Raji (cell line): ENCODE results near the gene CCDC73.

Experiments used
- POLR2A ChIP-seq: IDR thresholded peaks from 2 replicates; pipeline ENCODE4 v1.6.1; 2011; ENCODE audit warnings: low read depth, low read length, control low read depth; ENCODE audit not compliant: insufficient read depth

Gene CCDC73

GRCh38 chr11:32794439-32794838 lies at the start of gene CCDC73:
TSS of gene CCDC73 (minus strand) at chr11:32794662. CDS start at chr11:32760243, 34,419 bp downstream.
- TF ChIP-seq POLR2A, result no peak

- no peak for TF ChIP-seq POLR2A
These were observed 49.1 kb upstream of the CCDC73 start for GRCh38 chr11:32843544-32843943.

DNA sequence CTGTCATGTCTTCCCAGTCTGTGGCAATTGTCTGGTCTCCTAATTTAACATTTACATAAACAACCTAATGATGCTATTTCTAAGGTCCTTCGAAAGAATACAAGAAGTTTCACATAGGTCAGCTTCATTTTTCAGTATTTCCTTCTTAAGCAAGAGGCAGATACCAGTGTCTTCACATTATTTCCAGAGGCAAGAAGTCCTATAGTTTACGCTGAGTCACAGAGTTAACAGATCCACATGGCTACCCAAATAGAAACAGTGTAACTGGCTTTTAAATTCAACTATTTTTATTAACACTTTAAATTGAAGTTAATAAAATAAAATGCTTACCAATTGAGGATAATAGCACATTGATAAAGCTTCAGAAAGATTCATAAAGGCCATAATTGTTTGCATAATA lies 46.1 kb upstream of the CCDC73 start:
- TF ChIP-seq POLR2A, result no peak

- no peak for TF ChIP-seq POLR2A
These were observed 44.8 kb upstream of the CCDC73 start for GRCh38 chr11:32839308-32839707.

GRCh38 chr11:32838505-32839274 lies 44.2 kb upstream of the CCDC73 start:
- no peak for TF ChIP-seq POLR2A

- TF ChIP-seq POLR2A, result no peak
These were observed 42.5 kb upstream of the CCDC73 start for GRCh38 chr11:32836946-32837345.

DNA sequence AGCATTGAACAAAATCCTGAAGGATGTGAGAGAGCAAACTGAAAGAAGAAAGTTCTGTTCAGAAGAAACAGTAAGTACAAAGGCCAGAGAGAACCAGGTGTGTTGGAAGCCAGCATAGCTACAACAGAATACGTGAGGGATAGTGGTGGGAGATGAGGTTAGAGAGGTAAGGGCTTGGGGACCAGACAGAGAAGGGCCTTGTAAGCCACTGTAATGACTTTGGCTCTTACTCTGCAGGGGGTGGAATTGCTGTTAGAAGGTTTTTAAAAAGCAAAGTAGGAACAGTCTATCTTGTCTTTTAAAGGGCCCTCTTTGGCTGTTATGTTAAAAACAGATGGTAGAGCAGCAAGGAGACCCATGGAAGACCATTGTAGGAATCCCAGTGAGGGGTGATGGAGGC lies 39.5 kb upstream of the CCDC73 start:
- TF ChIP-seq POLR2A, result no peak

- TF ChIP-seq POLR2A, result no peak
These were observed 36.8 kb upstream of the CCDC73 start for GRCh38 chr11:32831221-32831620.

- TF ChIP-seq POLR2A, result no peak
These were observed 36.3 kb upstream of the CCDC73 start for GRCh38 chr11:32830796-32831195.

DNA sequence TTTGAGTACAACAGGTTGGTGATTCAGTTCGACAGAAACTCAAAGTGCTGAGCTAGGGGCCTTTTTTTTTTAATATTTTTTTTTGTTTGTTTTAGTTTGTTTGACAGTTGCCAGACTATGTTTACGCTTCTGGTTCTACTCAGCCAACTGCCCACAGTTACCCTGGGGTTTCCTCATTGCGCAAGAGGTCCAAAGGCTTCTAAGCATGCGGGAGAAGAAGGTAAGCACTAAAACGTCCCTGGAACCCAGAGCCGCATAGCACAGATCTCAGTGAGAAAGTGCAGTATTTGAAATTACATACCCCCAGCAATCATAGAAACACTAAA lies 35.9 kb upstream of the CCDC73 start:
- no peak for TF ChIP-seq POLR2A

DNA sequence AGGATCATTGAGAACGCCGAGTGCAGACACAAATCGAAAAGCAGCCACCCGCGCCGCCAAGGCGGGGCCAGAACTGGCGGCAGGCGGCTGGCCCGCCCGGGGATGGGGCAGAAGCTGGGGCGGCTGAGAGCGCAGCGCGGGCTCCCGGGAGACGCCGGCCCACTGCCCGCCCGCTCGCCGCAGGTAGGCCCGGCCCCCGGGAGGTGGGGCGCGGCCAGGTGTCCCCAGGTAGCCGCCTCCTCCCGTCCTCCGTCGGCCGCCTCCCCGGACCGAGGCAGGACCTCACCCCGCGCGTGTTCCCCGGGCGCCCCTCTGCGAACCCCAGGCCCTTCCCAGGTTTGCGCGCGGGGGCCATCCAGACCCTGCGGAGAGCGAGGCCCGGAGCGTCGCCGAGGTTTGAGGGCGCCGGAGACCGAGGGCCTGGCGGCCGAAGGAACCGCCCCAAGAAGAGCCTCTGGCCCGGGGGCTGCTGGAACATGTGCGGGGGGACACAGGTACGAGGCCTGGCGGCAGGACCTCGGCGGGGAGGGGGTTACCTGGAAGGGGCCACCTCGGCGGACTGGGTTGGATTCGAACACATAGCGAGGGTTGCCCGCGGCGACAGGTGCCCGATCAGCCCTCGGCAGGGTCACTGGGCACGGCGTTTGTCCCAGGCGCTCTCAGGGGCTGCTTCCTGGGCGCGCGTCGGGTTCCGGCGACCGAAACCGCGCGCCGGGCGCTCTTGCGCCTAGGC lies 35.4 kb upstream of the CCDC73 start, which contains the start of gene PRRG4:
PRRG4 (plus strand) TSS at position 248 of the 733 bp plus-strand sequence. CDS start 603 bp downstream, outside the sequence.
- TF ChIP-seq POLR2A, result no peak

GRCh38 chr11:32829157-32829679 lies 34.8 kb upstream of the CCDC73 start:
- TF ChIP-seq POLR2A, result no peak

GRCh38 chr11:32827276-32827675 lies 32.8 kb upstream of the CCDC73 start:
- no peak for TF ChIP-seq POLR2A

DNA sequence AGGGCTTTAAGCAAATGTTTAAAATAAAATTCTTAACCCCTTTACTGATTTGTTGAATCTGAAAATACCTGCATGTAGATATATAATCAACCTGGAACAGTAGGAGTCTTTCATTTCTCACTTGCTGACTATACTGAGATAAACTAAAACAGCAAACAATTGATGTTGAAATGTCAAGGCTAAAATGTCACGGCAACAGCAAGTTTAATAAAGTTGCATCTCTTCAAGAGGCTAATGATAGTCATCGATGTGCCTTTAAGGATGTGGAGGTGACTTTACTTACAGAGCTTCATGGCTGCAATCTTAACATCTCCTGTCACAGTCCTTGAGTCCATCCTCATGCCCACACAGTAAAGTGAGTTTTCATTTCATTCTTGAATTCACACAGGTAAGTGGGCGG lies 31.7 kb upstream of the CCDC73 start:
- TF ChIP-seq POLR2A, result no peak

- TF ChIP-seq POLR2A, result no peak
These were observed 27.6 kb upstream of the CCDC73 start for GRCh38 chr11:32821917-32822560.

DNA sequence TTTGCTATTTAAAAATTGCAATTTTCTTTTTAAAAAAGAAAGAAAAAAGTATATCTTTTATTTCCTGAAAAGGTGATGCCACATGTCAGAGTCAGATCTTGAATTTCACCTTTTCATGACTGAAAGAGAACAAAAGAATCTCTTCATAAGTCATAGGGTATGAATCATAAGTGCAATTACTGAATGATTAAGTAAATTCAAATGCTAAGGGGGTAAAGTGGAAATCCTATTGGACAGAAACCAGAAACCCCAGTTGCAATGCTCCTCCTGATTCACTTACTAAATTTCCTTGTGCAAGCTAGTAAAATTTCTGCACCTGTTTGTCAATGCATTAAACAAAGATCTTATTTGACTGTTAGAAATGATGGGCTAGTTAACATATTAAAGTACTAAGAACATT lies 27.1 kb upstream of the CCDC73 start:
- TF ChIP-seq POLR2A, result no peak
